GM21360 (cell line): Measurements from ENCODE around the gene DNAH17.
"Not testable (repeated sequence)": the region's sequence is repeated elsewhere in the genome, so short reads cannot be mapped to it uniquely, and the experiment has no call there.

Experiments
- ATAC-seq: cut with Tn5 transposase; IDR thresholded peaks from one replicate; pipeline ENCODE4 v1.9.1; 2021; ENCODE audit warnings: mild to moderate bottlenecking, moderate library complexity; ENCODE audit not compliant: unreplicated experiment

The DNAH17 gene

DNA sequence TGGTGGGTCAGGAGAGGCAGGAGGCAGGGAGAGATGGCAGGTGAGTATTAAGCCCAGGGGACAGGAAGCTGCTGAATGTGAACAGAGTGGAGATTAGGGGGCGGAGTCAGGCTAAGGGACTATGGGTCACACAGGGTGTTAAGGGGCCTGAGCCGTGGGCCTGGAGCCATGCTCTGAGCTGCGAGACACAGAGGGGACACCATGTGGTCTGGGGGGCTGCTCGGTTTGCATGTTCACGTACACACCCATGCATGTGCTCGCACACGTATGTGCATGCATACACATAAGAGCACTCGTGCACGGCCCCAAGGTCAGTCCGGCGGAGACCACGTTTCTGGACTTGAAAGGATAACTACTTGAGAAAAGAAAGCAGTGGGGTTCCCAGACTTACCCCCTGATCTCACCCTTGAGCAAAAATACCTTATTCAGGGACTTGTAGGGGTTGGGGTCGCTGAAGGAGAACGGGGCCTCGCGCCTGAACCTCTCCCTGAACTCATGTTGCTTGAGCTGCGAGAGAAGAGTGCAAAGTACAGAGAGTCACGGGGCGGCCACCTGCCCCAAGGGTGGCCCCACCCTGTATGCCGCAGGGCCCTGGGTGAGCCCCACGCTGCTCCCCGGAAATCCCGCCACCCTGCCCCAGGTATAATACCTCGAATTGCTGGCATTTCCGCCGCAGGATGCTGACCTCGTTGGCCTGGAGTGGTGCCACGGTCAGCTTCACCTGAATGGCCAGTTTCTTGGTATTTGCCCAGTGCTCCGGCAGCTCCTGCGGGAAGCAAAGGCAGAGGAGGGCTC is 50.8 kb downstream of the DNAH17 start:
- ATAC-seq, result no peak

- ATAC-seq, result no peak
Observed at GRCh38 chr17:78525511-78526160, 51.6 kb downstream of the DNAH17 start.

DNA sequence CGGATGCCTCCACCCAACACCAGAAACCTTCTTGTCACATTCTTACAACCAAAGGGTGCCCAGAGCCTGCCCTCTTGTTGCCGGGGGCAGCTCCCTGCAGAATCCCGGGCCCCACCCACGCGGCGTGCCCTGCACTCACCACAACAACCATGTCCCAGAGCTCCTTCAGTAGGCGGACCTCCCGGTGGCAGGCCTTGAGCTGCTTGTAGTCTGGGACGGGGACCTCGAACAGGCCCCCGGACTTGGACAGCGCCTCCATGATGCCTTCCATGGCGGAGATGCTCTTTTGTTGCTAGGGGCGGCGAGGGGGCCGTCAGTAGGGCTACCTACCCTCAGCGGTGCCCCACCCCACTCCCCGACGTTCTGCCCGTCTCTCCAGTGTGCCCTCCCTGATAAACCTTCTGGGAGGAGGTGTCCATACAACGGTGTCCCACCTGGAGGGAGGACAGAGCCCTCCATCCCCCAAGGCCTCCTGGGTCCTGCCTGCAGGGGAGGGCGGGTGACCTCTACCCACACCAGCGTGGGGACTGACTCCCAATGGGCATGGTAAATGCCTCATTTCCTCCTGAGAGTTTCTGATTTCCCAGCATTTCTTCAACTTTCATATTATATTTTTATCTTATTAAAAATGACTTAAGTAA is 52.2 kb downstream of the DNAH17 start:
- ATAC-seq, result no peak

DNA sequence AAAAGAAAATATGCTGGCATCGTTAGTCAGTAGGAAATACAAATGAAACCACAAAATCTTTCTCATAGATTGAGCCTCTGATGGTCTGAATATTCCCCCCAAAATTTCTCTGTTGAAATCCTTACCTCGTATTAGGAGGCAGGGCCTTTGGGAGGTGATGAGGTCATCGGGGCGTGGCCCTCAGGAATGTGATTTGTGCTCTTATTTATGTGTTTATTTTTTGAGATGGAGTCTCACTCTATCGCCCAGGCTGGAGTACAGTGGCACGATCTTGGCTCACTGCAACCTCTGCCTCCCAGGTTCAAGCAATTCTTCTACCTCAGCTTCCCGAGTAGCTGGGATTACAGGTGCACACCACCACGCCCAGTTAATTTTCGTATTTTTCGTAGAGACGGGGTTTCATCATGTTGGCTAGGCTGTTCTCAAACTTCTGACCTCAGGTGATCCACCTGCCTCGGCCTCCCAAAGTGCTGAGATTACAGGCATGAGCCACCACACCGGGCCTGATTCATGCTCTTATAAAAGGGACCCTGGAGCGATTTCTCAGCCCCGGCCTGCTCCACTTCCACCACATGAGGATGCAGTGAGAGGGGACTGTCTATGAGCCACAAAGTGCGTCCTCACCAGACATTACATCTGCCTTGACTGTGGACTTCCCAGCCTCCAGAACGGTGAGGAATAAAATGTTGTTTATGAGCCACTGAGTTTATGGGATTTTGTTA is 53.1 kb downstream of the DNAH17 start:
- ATAC-seq, result no peak

DNA sequence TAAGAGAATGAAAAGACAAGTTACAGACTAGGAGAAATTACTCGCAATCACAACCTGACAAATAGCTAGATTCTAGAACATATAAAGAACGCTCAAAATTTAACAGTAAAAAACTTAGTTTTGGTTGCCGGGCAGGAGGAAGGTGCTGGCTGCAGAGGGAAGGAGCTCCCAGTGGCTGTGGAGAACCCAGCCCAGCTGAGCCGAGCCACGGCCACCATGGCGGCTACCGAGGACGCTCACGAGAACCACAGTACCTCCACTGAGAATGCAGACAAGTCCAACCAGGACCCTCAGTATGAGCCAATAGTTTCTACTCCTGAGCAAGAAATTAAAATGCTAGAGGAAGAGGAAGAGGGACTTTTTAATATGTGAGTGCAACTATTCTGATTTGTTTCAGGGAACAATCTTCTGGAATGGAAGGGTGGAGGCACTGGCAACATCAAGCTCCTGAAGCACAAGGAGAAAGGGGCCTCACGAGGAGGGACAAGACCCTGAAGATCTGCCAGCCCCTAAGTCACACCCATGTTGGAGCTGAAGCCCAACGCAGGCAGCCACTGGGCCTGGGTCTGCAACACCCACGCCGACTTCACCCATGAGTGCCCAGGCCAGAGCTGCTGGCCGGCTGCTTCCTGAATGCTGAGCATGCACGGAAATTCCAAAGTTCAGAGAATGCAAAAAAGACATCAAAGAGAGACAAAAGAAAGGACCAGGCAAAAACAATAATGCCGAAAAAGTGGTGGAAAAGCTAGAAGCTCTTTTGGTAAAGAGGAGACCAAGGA is 55.0 kb downstream of the DNAH17 start:
- no peak for ATAC-seq

- ATAC-seq, result no peak
Observed at GRCh38 chr17:78517421-78517820, 59.8 kb downstream of the DNAH17 start.

DNA sequence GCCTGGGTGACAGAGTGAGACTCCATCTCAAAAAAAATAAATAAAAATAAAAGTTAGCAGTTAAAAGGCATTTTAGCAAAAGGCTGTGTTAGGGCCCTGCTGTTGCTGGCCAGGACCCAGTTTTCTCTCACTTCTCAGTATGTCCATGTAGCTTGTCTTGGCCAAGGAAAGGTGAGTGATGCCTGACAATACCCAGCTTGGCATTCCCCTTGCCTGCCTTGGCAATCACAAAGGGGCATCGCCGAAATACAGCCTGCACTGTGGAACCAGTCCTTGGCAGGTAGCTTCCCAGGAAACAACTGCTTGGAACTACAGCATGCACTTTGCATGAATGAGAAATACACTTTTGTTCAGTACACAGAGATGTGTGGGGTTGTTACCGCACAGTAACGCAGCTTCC is 61.7 kb downstream of the DNAH17 start:
- ATAC-seq, result no peak

GRCh38 chr17:78514521-78514920 is 62.7 kb downstream of the DNAH17 start:
- no peak for ATAC-seq

GRCh38 chr17:78512976-78513375 is 64.2 kb downstream of the DNAH17 start:
- no peak for ATAC-seq

DNA sequence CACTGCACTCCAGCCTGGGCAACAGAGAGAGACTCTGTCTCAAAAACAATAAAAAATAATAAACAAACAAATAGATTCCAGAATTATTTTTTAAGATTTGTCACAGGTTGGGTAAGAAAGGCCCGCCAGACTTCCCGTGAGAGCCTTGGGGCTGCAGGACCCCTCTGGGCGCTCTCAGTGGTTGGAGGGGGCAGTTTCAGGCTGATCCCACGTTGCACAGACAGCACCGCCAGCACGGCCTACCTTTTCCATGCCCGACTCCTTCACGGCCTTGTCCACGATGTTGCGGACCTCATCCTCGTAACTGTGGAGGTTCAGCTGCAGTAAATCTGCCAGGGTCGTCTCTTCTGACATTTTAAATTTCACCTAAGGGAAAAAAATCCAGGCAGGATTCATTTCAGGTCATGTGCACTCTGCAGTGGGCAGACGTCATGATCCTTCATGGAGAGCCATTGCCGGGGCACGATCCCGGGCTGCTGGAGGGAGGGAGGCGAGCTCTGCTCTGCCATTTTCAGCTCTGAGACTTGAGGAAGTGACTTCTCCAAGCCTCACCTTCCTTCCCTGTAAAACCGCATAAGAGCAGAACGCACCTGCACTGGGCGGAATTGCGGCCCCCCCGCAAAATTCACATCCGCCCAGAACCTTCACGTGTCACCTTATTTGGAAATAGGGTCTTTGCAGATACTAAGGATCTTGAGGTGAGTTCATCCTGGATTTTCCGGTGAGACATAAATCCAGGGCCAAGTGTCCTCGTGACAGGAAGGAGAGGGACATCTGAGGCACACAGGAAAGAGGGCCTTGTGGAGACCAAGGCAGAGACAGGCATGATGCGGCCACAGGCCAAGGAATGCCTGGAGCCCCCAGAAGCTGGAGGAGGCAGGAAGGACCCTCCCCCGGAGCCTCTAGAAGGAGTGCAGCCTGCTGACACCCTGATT is 66.8 kb downstream of the DNAH17 start:
- no peak for ATAC-seq

GRCh38 chr17:78507526-78507925 is 69.7 kb downstream of the DNAH17 start:
- no peak for ATAC-seq

DNA sequence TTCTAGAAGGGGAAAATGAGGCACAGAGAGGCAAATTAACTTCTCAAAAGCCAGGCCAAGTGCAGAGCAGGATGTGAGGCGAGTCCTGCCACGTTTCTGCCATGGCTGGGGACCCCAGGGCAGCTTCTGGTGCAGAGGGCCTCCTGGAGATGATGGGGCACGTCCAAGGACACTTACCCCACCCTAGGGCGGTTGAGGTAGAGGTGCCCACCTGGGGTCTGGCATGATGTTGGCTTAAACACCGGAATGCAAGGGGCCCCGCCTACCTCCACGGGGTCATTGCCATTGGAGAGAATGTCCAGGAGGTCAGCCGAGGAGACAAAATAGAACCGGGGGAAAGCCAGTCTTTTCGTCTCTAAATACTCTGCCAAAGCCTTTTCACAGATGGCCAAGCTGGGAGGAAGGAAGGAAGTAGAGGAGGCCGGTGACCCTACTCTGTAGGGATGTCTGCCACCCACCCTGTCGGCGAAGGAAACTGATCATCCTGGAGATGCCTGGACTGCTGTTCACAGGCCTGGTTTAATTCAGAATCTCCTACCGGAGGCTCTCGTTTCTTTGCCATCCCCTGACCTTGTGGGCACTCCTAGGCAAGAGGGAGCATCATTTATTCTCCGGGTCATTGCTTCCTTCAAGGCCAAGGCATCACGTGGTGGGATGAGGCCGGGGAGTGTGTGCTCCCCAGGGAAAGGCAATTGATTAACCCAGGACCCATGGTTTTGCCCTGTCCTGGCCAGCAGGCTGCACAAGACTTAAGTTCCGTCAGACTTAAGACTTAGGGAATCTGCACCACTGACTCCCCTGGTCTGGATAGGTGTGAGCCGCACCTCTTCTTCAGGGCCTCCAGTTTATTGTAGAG is 70.5 kb downstream of the DNAH17 start:
- no peak for ATAC-seq

GRCh38 chr17:78504156-78504925 is 72.9 kb downstream of the DNAH17 start:
- no peak for ATAC-seq

DNA sequence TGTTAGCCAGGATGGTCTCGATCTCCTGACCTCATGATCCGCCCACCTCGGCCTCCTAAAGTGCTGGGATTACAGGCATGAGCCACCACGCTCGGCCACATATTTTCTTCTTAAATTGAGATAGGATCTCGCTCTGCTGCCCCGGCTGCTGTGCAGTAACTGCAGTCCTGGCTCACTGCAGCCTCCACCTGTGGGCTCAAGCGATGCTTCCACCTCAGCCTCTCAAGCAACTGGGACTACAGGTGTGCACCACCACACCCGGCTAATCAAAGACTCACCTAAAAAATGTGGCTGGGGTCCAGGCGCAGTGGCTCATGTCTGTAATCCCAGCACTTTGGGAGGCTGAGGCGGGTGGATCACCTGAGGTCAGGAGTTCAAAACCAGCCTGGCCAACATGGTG is 73.8 kb downstream of the DNAH17 start:
- ATAC-seq, result not testable (repeated sequence)

DNA sequence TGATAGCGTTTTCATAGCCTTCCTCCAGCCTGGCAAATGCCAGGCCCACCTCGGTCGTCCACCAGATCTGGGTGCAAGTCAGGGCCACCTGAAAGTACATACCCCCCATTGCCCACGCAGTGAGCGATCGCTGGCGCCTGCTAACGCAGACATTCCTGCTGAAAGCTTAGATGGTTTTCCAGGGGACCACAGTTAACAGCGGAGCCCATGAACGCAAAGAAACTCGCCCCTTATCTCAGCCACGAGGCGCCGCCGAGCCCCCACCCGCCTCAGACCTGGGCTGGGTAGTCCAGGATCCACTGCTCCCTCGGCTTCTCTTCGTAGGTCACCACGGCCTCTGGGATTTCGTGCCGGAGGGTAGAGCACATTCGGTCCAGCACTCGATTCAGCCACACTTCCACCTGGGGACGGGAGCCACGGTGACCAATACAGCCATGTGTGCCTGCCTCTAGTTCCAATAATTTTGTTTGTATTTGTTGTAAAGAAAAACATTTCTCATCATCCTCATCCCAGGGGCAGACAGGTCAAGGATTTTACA is 74.5 kb downstream of the DNAH17 start:
- ATAC-seq, result no peak

- no peak for ATAC-seq
Observed at GRCh38 chr17:78501241-78502036, 75.8 kb downstream of the DNAH17 start.

- ATAC-seq, result no peak
Observed at GRCh38 chr17:78500806-78501205, 76.4 kb downstream of the DNAH17 start.
